ENCODE measurements around the gene ASTN2. TPM values are rescaled to one million over a fixed set of nuclear protein-coding genes. Genes with fewer than 3 reads are reported as not detected.

Gene ASTN2
- polyA plus RNA-seq, 2 donors = 0.26 to 0.35 TPM

DNA sequence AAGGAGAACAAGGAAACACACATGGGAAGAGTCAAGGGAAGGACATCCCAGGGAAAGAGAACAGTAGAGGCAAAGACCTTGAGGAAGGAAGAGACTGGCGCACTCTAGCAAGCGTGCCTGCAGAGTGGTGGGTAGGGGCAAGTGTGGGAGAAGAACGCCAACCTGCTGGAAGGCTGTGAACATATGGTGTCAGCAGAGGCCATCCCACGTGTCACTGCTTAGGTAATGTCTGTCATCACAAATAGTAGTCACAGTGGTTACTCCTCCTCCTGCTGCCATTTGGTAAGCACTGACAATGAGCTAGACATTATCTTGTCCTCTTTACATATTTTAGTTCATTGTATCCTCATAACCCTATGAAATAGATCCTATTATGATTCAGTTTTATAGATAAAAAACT lies 934.2 kb downstream of the ASTN2 start:
- H3K36me3 ChIP-seq (ENCODE audit: control insufficient read depth in 2 of 2, insufficient read depth in 2 of 2, low read length in 1 of 2) = no peaks in the 10 kb centered on the region
- no peak overlapping the region for H3K4me3 ChIP-seq (ENCODE audit: low read depth in 1 of 2, low read length in 2 of 2)
- WGBS, 2 donors = 88 to 93% methylated on average over 4 of the region's 4 CpGs
- H3K27me3 ChIP-seq (ENCODE audit: control insufficient read depth in 1 of 2, insufficient read depth in 2 of 2, low read length in 2 of 2) = no peaks in the 10 kb centered on the region
- peaks cover 0 to 4% of the 10 kb centered on the region in 2 donors for H3K4me1 ChIP-seq (ENCODE audit: control insufficient read depth in 2 of 2, insufficient read depth in 2 of 2, low read length in 1 of 2)
- H3K9me3 ChIP-seq (ENCODE audit: control insufficient read depth in 2 of 2, insufficient read depth in 1 of 2, low read depth in 1 of 2, low read length in 1 of 2) = no peaks in the 10 kb centered on the region
- no peak overlapping the region for H3K27ac ChIP-seq (ENCODE audit: low read depth in 2 of 2, low read length in 1 of 2)

DNA sequence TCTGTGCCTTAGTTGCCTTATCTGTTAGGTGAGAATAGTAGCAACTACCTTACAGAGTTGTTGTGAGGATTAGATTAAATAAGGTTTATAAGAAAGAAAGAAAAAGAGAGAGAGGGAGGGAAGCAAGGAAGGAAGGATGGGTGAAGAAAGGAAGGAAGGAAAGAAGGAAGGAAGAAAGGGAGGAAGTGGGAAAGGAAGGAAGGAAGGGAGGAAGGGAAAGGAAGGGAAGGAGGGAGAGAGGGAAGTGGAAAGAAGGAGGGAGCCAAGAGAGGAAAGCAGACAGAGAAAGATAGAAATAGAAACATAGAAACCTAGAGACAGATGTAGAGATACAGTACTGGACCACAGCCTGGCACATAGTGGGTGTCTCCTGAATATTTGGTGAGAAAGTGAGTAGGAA lies 934.9 kb downstream of the ASTN2 start:
- Histone ChIP-seq H3K27me3 (ENCODE audit: control insufficient read depth in 1 of 2, insufficient read depth in 2 of 2, low read length in 2 of 2) (no peaks in the 10 kb centered on the region), H3K4me1 (ENCODE audit: control insufficient read depth in 2 of 2, insufficient read depth in 2 of 2, low read length in 1 of 2) (peaks cover 0 to 4% of the 10 kb centered on the region in 2 donors), H3K27ac (ENCODE audit: low read depth in 2 of 2, low read length in 1 of 2) (no peak overlapping the region), H3K36me3 (ENCODE audit: control insufficient read depth in 2 of 2, insufficient read depth in 2 of 2, low read length in 1 of 2) (no peaks in the 10 kb centered on the region), H3K4me3 (ENCODE audit: low read depth in 1 of 2, low read length in 2 of 2) (no peak overlapping the region), H3K9me3 (ENCODE audit: control insufficient read depth in 2 of 2, insufficient read depth in 1 of 2, low read depth in 1 of 2, low read length in 1 of 2) (no peaks in the 10 kb centered on the region)

DNA sequence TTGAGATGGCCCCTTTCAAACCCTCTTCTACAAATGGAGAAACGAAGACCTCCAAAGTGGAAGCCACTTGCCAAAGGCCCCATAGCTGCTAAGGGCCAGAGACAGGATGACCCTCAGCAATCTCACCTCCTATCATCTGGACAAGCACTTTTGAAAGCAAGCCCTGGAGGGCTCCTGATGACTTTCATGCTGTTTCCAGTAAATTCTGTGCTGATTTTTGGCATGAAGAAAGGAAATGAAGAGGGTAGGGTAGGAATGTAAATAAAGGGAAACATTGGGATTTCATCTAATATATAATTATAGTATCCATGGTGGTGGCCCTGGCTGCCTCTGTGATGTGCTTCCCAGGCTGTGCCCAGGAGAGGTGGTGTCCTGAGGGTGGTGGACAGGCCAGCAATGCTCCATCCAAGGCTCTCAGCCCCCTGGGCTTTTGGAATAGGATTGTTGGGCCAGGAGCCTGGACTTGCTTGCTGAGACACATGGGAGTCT lies 935.8 kb downstream of the ASTN2 start:
- 81 to 86% methylated on average over 1 of the region's 1 CpG for WGBS, 2 donors
- Histone ChIP-seq H3K27me3 (ENCODE audit: control insufficient read depth in 1 of 2, insufficient read depth in 2 of 2, low read length in 2 of 2) (no peaks in the 10 kb centered on the region), H3K4me1 (ENCODE audit: control insufficient read depth in 2 of 2, insufficient read depth in 2 of 2, low read length in 1 of 2) (peaks cover 0 to 4% of the 10 kb centered on the region in 2 donors)

DNA sequence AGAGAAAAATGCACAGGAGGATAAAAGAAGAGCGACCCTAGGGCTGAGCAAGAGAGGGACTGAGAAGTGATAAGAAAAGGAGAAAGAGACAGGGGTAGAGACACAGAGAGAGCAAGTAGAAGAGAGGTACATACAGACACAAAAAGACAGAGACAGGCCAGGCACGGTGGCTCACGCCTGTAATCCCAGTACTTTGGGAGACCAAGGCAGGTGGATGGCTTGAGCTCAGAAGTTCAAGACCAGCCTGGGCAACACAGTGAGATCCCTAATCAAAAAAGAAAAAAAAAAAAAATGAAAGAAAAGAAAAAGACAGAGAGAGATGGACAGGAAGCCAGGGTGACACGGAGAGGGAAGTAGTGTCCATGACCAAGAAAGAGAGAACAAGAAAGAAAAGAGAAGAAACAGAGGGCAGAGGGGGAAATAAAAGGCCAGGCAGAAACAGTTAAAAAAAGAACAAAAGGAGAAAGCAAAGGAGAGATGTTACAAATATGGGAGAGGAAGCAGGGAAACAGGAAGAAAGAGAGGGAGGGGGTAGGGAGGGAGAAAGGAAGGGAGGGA lies 937.2 kb downstream of the ASTN2 start:
- H3K27ac ChIP-seq (ENCODE audit: low read depth in 2 of 2, low read length in 1 of 2) = no peak overlapping the region
- no peaks in the 10 kb centered on the region for H3K27me3 ChIP-seq (ENCODE audit: control insufficient read depth in 1 of 2, insufficient read depth in 2 of 2, low read length in 2 of 2)
- peaks cover 0 to under 1% of the 10 kb centered on the region in 2 donors for H3K4me1 ChIP-seq (ENCODE audit: control insufficient read depth in 2 of 2, insufficient read depth in 2 of 2, low read length in 1 of 2)
- WGBS, 2 donors = 90 to 96% methylated on average over 4 of the region's 4 CpGs
- no peak overlapping the region for H3K4me3 ChIP-seq (ENCODE audit: low read depth in 1 of 2, low read length in 2 of 2)
- no peaks in the 10 kb centered on the region for H3K36me3 ChIP-seq (ENCODE audit: control insufficient read depth in 2 of 2, insufficient read depth in 2 of 2, low read length in 1 of 2)
- no peaks in the 10 kb centered on the region for H3K9me3 ChIP-seq (ENCODE audit: control insufficient read depth in 2 of 2, insufficient read depth in 1 of 2, low read depth in 1 of 2, low read length in 1 of 2)

More for the DNA sequence above, 935.8 kb downstream of the ASTN2 start:
- no peaks in the 10 kb centered on the region for H3K36me3 ChIP-seq (ENCODE audit: control insufficient read depth in 2 of 2, insufficient read depth in 2 of 2, low read length in 1 of 2)
- H3K9me3 ChIP-seq (ENCODE audit: control insufficient read depth in 2 of 2, insufficient read depth in 1 of 2, low read depth in 1 of 2, low read length in 1 of 2) = no peaks in the 10 kb centered on the region
- no peak overlapping the region for H3K4me3 ChIP-seq (ENCODE audit: low read depth in 1 of 2, low read length in 2 of 2)
- H3K27ac ChIP-seq (ENCODE audit: low read depth in 2 of 2, low read length in 1 of 2) = no peak overlapping the region

DNA sequence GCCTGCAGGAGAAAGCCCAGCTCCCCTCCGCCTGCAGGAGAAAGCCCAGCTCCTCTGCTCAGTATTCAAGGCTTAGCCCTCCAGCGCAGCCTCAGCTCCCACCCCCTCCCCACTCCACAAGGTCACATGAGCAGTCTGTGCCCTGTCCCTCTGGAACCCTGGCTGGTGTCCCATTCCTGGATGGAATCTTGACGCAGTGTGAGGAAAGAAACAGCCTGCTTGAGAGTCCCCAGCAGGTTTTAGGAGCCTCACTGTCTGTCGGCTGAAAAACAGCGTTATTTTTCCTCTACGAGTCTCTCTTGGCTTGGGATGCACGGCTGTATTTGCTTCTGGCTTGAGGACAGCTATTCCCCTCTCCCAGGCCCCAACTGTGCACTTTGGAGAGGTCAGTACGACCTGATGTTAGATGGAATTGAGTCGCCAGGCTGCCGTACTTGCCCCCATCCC lies 937.9 kb downstream of the ASTN2 start:
- 68 to 70% methylated on average over 10 of the region's 10 CpGs for WGBS, 2 donors

DNA sequence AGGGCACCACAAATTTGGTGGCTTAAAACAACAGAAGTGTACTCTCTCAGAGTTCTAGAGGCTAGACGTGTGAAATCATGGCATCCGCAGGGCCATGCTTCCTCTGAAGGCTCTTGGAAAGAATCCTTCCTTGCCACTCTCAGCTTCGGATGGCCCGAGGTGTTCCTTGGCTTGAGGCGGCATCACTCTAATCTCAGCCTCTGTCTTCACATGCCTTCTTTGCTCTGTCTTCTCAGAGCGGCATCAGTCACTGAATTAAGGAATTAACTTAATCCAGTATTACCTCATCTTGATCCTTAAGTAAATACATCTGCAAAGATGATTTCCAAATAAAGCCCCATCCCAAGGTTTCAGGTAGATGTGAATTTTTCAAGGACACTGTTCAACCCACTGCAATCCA lies 938.9 kb downstream of the ASTN2 start:
- 52 to 61% methylated on average over 6 of the region's 6 CpGs for WGBS, 2 donors
- H3K27me3 ChIP-seq (ENCODE audit: control insufficient read depth in 1 of 2, insufficient read depth in 2 of 2, low read length in 2 of 2) = no peaks in the 10 kb centered on the region
- no peak overlapping the region for H3K4me3 ChIP-seq (ENCODE audit: low read depth in 1 of 2, low read length in 2 of 2)
- no peaks in the 10 kb centered on the region for H3K4me1 ChIP-seq (ENCODE audit: control insufficient read depth in 2 of 2, insufficient read depth in 2 of 2, low read length in 1 of 2)
- H3K27ac ChIP-seq (ENCODE audit: low read depth in 2 of 2, low read length in 1 of 2) = no peak overlapping the region
- no peaks in the 10 kb centered on the region for H3K36me3 ChIP-seq (ENCODE audit: control insufficient read depth in 2 of 2, insufficient read depth in 2 of 2, low read length in 1 of 2)
- H3K9me3 ChIP-seq (ENCODE audit: control insufficient read depth in 2 of 2, insufficient read depth in 1 of 2, low read depth in 1 of 2, low read length in 1 of 2) = no peaks in the 10 kb centered on the region

More for the DNA sequence above, 937.9 kb downstream of the ASTN2 start:
- Histone ChIP-seq H3K9me3 (ENCODE audit: control insufficient read depth in 2 of 2, insufficient read depth in 1 of 2, low read depth in 1 of 2, low read length in 1 of 2) (no peaks in the 10 kb centered on the region), H3K4me1 (ENCODE audit: control insufficient read depth in 2 of 2, insufficient read depth in 2 of 2, low read length in 1 of 2) (no peaks in the 10 kb centered on the region), H3K36me3 (ENCODE audit: control insufficient read depth in 2 of 2, insufficient read depth in 2 of 2, low read length in 1 of 2) (no peaks in the 10 kb centered on the region), H3K27me3 (ENCODE audit: control insufficient read depth in 1 of 2, insufficient read depth in 2 of 2, low read length in 2 of 2) (no peaks in the 10 kb centered on the region), H3K4me3 (ENCODE audit: low read depth in 1 of 2, low read length in 2 of 2) (no peak overlapping the region), H3K27ac (ENCODE audit: low read depth in 2 of 2, low read length in 1 of 2) (no peak overlapping the region)

DNA sequence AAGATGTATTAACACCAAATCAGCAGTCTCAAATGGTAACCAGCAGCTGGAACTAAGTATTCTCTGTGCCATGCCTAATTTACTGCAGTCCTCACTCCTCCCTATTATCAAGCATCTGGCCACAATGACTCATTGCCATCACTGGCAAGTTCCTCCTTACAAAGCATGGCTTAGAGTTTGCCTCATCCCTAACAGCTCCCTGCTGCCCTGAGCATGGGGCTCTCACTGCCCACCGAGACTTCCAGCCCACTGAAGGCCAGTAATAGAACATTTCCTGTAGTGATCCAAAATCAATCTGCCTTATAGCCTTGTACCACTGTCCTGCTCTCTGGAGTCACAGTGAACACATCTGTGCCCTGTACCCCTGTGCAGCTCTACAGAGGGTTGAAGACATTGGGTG lies 939.7 kb downstream of the ASTN2 start:
- WGBS, 2 donors = 88 to 91% methylated on average over 1 of the region's 1 CpG
- no peaks in the 10 kb centered on the region for H3K27me3 ChIP-seq (ENCODE audit: control insufficient read depth in 1 of 2, insufficient read depth in 2 of 2, low read length in 2 of 2)
- H3K4me1 ChIP-seq (ENCODE audit: control insufficient read depth in 2 of 2, insufficient read depth in 2 of 2, low read length in 1 of 2) = no peaks in the 10 kb centered on the region
- no peak overlapping the region for H3K4me3 ChIP-seq (ENCODE audit: low read depth in 1 of 2, low read length in 2 of 2)
- H3K36me3 ChIP-seq (ENCODE audit: control insufficient read depth in 2 of 2, insufficient read depth in 2 of 2, low read length in 1 of 2) = no peaks in the 10 kb centered on the region
- no peak overlapping the region for H3K27ac ChIP-seq (ENCODE audit: low read depth in 2 of 2, low read length in 1 of 2)
- no peaks in the 10 kb centered on the region for H3K9me3 ChIP-seq (ENCODE audit: control insufficient read depth in 2 of 2, insufficient read depth in 1 of 2, low read depth in 1 of 2, low read length in 1 of 2)

DNA sequence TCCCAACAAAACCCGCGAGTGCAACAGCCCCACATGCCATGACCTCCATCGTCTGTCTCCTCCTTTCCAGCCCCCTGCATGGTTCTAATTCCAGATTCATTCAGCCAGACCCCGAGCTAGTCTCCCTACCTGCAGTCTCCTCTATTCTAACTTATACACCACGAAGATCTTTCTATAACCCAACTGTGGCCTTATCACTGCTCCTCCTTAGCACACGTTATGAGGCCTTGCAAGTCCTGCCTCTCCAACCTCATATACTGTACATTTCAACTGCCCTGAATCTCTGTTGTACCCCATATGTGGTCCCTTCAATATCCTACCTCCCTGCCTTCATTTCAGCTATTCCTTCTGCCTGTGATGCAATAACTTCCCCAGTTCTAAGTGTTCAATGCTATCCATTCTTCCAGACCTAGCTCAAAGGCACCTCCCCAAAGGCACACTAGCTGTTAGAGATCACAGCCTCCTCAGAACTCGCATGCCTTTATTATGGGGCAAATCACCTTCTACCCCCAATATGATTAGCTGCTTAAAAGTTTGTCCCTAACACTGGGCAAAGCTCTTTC lies 942.8 kb downstream of the ASTN2 start:
- Histone ChIP-seq H3K27me3 (ENCODE audit: control insufficient read depth in 1 of 2, insufficient read depth in 2 of 2, low read length in 2 of 2) (no peaks in the 10 kb centered on the region), H3K27ac (ENCODE audit: low read depth in 2 of 2, low read length in 1 of 2) (no peak overlapping the region), H3K36me3 (ENCODE audit: control insufficient read depth in 2 of 2, insufficient read depth in 2 of 2, low read length in 1 of 2) (no peaks in the 10 kb centered on the region), H3K4me3 (ENCODE audit: low read depth in 1 of 2, low read length in 2 of 2) (no peak overlapping the region), H3K4me1 (ENCODE audit: control insufficient read depth in 2 of 2, insufficient read depth in 2 of 2, low read length in 1 of 2) (no peaks in the 10 kb centered on the region), H3K9me3 (ENCODE audit: control insufficient read depth in 2 of 2, insufficient read depth in 1 of 2, low read depth in 1 of 2, low read length in 1 of 2) (no peaks in the 10 kb centered on the region)
- WGBS, 2 donors = 88% methylated on average over 7 of the region's 7 CpGs

DNA sequence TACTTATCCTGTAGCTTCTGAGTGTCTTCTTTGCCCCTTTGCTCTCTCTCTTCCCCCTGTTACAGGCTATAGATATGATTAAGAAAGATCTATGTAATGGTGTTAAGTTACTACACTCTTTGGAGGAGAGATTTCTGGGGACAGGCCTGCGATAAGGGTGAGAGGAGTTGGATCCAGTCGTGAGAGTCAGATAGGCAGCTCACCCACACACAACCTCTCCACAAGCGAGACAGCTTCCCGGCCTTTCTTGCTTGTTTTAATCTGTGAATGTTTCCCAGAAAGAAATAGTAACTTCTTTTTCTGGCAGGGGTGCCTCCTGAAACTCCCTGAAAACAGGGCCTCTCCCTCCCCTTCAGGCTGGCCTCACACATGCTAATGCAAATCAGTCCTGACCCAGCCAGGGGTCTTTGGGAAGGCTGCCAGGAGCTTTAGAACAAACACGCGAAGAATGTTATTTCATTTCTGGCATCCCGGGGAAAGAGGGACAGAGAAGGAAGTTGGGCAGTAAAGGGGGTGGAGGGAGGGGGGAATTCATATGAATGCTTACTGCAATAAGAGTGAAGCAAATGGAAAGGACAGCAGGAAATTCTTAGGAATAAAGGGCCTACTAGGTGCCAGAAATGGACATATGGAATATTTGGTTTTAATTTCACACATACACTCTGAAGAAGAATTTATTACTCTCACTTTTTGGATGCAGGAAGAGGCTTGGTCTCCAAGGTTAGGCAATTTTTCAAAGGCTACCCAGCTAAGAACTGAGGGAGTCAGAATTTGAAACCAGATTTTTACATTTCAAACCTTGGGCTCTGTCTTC lies 943.6 kb downstream of the ASTN2 start:
- Histone ChIP-seq H3K4me3 (ENCODE audit: low read depth in 1 of 2, low read length in 2 of 2) (no peak overlapping the region), H3K27me3 (ENCODE audit: control insufficient read depth in 1 of 2, insufficient read depth in 2 of 2, low read length in 2 of 2) (no peaks in the 10 kb centered on the region), H3K36me3 (ENCODE audit: control insufficient read depth in 2 of 2, insufficient read depth in 2 of 2, low read length in 1 of 2) (no peaks in the 10 kb centered on the region), H3K9me3 (ENCODE audit: control insufficient read depth in 2 of 2, insufficient read depth in 1 of 2, low read depth in 1 of 2, low read length in 1 of 2) (no peaks in the 10 kb centered on the region), H3K4me1 (ENCODE audit: control insufficient read depth in 2 of 2, insufficient read depth in 2 of 2, low read length in 1 of 2) (no peaks in the 10 kb centered on the region), H3K27ac (ENCODE audit: low read depth in 2 of 2, low read length in 1 of 2) (no peak overlapping the region)
- WGBS, 2 donors = 56 to 60% methylated on average over 7 of the region's 7 CpGs

All from esophagus (tissue), 2 donors.